H1 (cell line): ENCODE data around the gene ADCK1. TPM values are rescaled to one million over a fixed set of nuclear protein-coding genes. Genes with fewer than 3 reads are reported as not detected.

Experiments used
- CTCF ChIA-PET: fragments of 300-600 bp; sonication (Branson Sonifier 250); formaldehyde crosslinking; loops from one replicate; lab custom pipeline; 2021; ENCODE audit not compliant: partially characterized antibody; lab: Charles Lee
- POLR2A ChIA-PET: fragments of 300-600 bp; sonication (Branson Sonifier 250); formaldehyde crosslinking; loops from one replicate; lab custom pipeline; 2021; ENCODE audit warnings: inconsistent platforms; ENCODE audit not compliant: partially characterized antibody; lab: Charles Lee
- DNase-seq, 2 experiments: peaks; one replicate each; pipeline versions ENCODE4 v3.0.0 to v3.0.0-alpha.2; 2010 to 2022; ENCODE audit warnings: low spot score in 2 of 2, low read depth in 1 of 2, mixed read lengths in 1 of 2
- FAIRE-seq: peaks from 2 replicates; lab custom pipeline; 2011; peaks lifted over from hg19 to GRCh38; lab: Jason Lieb, UNC
- H2AFZ ChIP-seq: 2 replicates; pipeline ENCODE4 v1.8.1; 2012; ENCODE audit warnings: low read length, inconsistent platforms
- H2AK5ac ChIP-seq: 2 replicates; pipeline ENCODE4 v1.6.1; 2013; ENCODE audit warnings: low read depth, low read length
- H2BK120ac ChIP-seq: replicated peaks from 2 replicates; pipeline ENCODE3; 2013; ENCODE audit warnings: low read depth, low read length, inconsistent platforms
- H2BK12ac ChIP-seq: 2 replicates; pipeline ENCODE4 v1.6.1; 2013; ENCODE audit warnings: low read depth, low read length
- H2BK15ac ChIP-seq: 2 replicates; pipeline ENCODE4 v1.6.1; 2013; ENCODE audit warnings: low read length
- H2BK20ac ChIP-seq: 2 replicates; pipeline ENCODE4 v1.6.1; 2013; ENCODE audit warnings: low read length
- H2BK5ac ChIP-seq: 2 replicates; pipeline ENCODE4 v1.6.1; 2013; ENCODE audit warnings: low read depth, low read length
- H3K14ac ChIP-seq: 2 replicates; pipeline ENCODE4 v1.6.1; 2013; ENCODE audit warnings: inconsistent platforms; ENCODE audit not compliant: insufficient read length
- H3K18ac ChIP-seq: 2 replicates; pipeline ENCODE4 v1.6.1; 2013; ENCODE audit warnings: low read length; ENCODE audit errors: extremely low read depth
- H3K23ac ChIP-seq: 2 replicates; pipeline ENCODE4 v1.6.1; 2013; ENCODE audit warnings: inconsistent platforms; ENCODE audit not compliant: insufficient read length
- H3K23me2 ChIP-seq: 2 replicates; pipeline ENCODE4 v1.6.1; 2013; ENCODE audit warnings: low read depth, low read length
- H3K27ac ChIP-seq: 2 replicates; pipeline ENCODE4 v1.6.1; 2011; ENCODE audit warnings: low read depth, low read length, inconsistent platforms
- H3K27me3 ChIP-seq, 4 experiments: replicated peaks in 1 of 4; 1 replicate in 1 of 4; 2 replicates in 3 of 4; pipeline versions ENCODE4 v1.6.1 to v1.8.1; 2011 to 2013; ENCODE audit warnings: low read length in 3 of 4, mild to moderate bottlenecking in 3 of 4, inconsistent platforms in 2 of 4, mixed read lengths in 2 of 4, moderate library complexity in 1 of 4; ENCODE audit not compliant: control insufficient read depth in 3 of 4, insufficient read depth in 3 of 4; ENCODE audit errors: extremely low read depth in 1 of 4
- H3K36me3 ChIP-seq, 4 experiments: 2 replicates each; pipeline versions ENCODE4 v1.6.1 to v1.8.1; 2011 to 2013; ENCODE audit warnings: mild to moderate bottlenecking in 4 of 4, low read length in 3 of 4, moderate library complexity in 2 of 4, control low read depth in 1 of 4, inconsistent platforms in 1 of 4; ENCODE audit not compliant: insufficient read depth in 4 of 4, control insufficient read depth in 2 of 4
- H3K4ac ChIP-seq: replicated peaks from 2 replicates; pipeline ENCODE3; 2013; ENCODE audit warnings: low read length, low read depth, mixed read lengths, inconsistent platforms; ENCODE audit not compliant: insufficient read length
- H3K4me1 ChIP-seq, 4 experiments: replicated peaks in 1 of 4; 1 replicate in 1 of 4; 2 replicates in 3 of 4; pipeline versions ENCODE4 v1.6.1 to v1.8.1; 2011 to 2013; ENCODE audit warnings: low read length in 3 of 4, inconsistent platforms in 2 of 4, mixed read lengths in 1 of 4; ENCODE audit not compliant: insufficient read depth in 4 of 4, control insufficient read depth in 3 of 4
- H3K4me2 ChIP-seq, 2 experiments: 2 replicates each; pipeline versions ENCODE4 v1.6.1 to v1.8.1; 2011 to 2013; ENCODE audit warnings: low read depth in 2 of 2, low read length in 2 of 2, control low read depth in 1 of 2, inconsistent platforms in 1 of 2, mild to moderate bottlenecking in 1 of 2; ENCODE audit not compliant: insufficient read depth in 1 of 2
- H3K4me3 ChIP-seq, 4 experiments: fragments of 200-600, 300-600 bp in 1 of 4; sonication (generic), shearing (Covaris generic), sonication (Bioruptor Twin) in 1 of 4; 2 replicates each; pipeline versions ENCODE4 v1.5.1 to v1.8.1; 2011 to 2016; ENCODE audit warnings: low read length in 4 of 4, low read depth in 3 of 4, control low read depth in 2 of 4, inconsistent platforms in 2 of 4, mild to moderate bottlenecking in 2 of 4, mixed read lengths in 1 of 4, moderate library complexity in 1 of 4; ENCODE audit not compliant: insufficient read depth in 2 of 4; ENCODE audit errors: extremely low read depth in 1 of 4
- H3K56ac ChIP-seq: replicated peaks from 2 replicates; pipeline ENCODE3; 2013; ENCODE audit warnings: low read depth, mild to moderate bottlenecking, mixed read lengths, low read length, inconsistent platforms; ENCODE audit not compliant: insufficient read length
- H3K79me1 ChIP-seq: 2 replicates; pipeline ENCODE4 v1.6.1; 2013; ENCODE audit warnings: low read depth, low read length, control low read depth
- H3K79me2 ChIP-seq, 2 experiments: 2 replicates each; pipeline versions ENCODE4 v1.6.1 to v1.8.1; 2012 to 2013; ENCODE audit warnings: low read length in 2 of 2, mild to moderate bottlenecking in 2 of 2, inconsistent platforms in 1 of 2; ENCODE audit not compliant: insufficient read depth in 2 of 2, control insufficient read depth in 1 of 2
- H3K9ac ChIP-seq, 4 experiments: replicated peaks in 1 of 4; 1 replicate in 1 of 4; 2 replicates in 3 of 4; pipeline versions ENCODE4 v1.6.1 to v1.8.1; 2011 to 2013; ENCODE audit warnings: low read depth in 3 of 4, low read length in 3 of 4, control low read depth in 2 of 4, mild to moderate bottlenecking in 2 of 4, moderate library complexity in 2 of 4, inconsistent platforms in 1 of 4; ENCODE audit errors: extremely low read depth in 1 of 4
- H3K9me3 ChIP-seq, 2 experiments: 2 replicates each; pipeline versions ENCODE4 v1.6.1 to v1.8.1; 2012 to 2013; ENCODE audit warnings: mild to moderate bottlenecking in 2 of 2, moderate library complexity in 2 of 2, control low read depth in 1 of 2, inconsistent platforms in 1 of 2, low read depth in 1 of 2, low read length in 1 of 2, mixed read lengths in 1 of 2; ENCODE audit not compliant: insufficient read depth in 2 of 2
- H4K20me1 ChIP-seq, 2 experiments: replicated peaks in 1 of 2; 2 replicates each; pipeline versions ENCODE3 to v1.8.1; 2011 to 2013; ENCODE audit warnings: inconsistent platforms in 2 of 2, low read length in 2 of 2, mild to moderate bottlenecking in 1 of 2; ENCODE audit not compliant: insufficient read depth in 2 of 2, control insufficient read depth in 1 of 2
- H4K5ac ChIP-seq: 2 replicates; pipeline ENCODE4 v1.6.1; 2013; ENCODE audit warnings: low read length, low read depth, mixed read lengths, inconsistent platforms; ENCODE audit not compliant: insufficient read length
- H4K8ac ChIP-seq: 2 replicates; pipeline ENCODE4 v1.8.0; 2013; ENCODE audit warnings: mild to moderate bottlenecking, moderate library complexity, low read length, inconsistent platforms; ENCODE audit not compliant: insufficient read depth; ENCODE audit errors: extremely low read depth
- H4K91ac ChIP-seq: replicated peaks from 2 replicates; pipeline ENCODE3; 2013; ENCODE audit warnings: low read length, mixed read lengths, inconsistent platforms; ENCODE audit not compliant: insufficient read length
- ATF3 ChIP-seq: IDR thresholded peaks from 2 replicates; pipeline ENCODE4 v1.6.1; 2011; ENCODE audit warnings: low read depth, mild to moderate bottlenecking, low read length; ENCODE audit not compliant: insufficient read depth
- CBX5 ChIP-seq: fragments of 300-800, 300-1000 bp; sonication (generic); IDR thresholded peaks from 2 replicates; pipeline ENCODE4 v1.7.1; 2016; ENCODE audit warnings: antibody characterized with exemption, low read length, low read depth
- KDM5A ChIP-seq: fragments of 200-600 bp; IDR thresholded peaks from 2 replicates; pipeline ENCODE4 v1.7.1; 2012; ENCODE audit warnings: mild to moderate bottlenecking, low read length, inconsistent platforms, mixed read lengths
- MAFK ChIP-seq: IDR thresholded peaks from 2 replicates; pipeline ENCODE4 v1.6.1; 2012; ENCODE audit warnings: low read depth, mild to moderate bottlenecking, improper control_type of control experiment, low read length
- MAX ChIP-seq: IDR thresholded peaks from 2 replicates; pipeline ENCODE4 v1.6.1; 2012; ENCODE audit warnings: inconsistent platforms
- SIX5 ChIP-seq: IDR thresholded peaks from 2 replicates; pipeline ENCODE4 v1.6.1; 2011; ENCODE audit warnings: mild to moderate bottlenecking, low read depth, low read length
- SP1 ChIP-seq: IDR thresholded peaks from 2 replicates; pipeline ENCODE4 v1.6.1; 2011; ENCODE audit warnings: low read depth, low read length
- WGBS, 2 experiments: shearing (Covaris generic) in 1 of 2; methylation state at CpG; one replicate each; pipeline versions ENCODE4 v1.1.6 to v1.1.7; 2013 to 2015; ENCODE audit warnings: low lambda C conversion rate in 2 of 2, mixed read lengths in 2 of 2, inconsistent platforms in 1 of 2, low coverage in 1 of 2, missing lambda C conversion rate in 1 of 2; ENCODE audit not compliant: insufficient replicate concordance in 2 of 2, insufficient coverage in 1 of 2, insufficient read length in 1 of 2; ENCODE audit errors: extremely low coverage in 1 of 2, missing lambda C conversion rate in 1 of 2; 5-methylcytosine and 5-hydroxymethylcytosine counted together
- polyA plus RNA-seq, 7 experiments: library from polyadenylated mRNA; depleted of rRNA in 3 of 7; stranded (reverse) in 5 of 7; unstranded in 2 of 7; fragments of >200 nt in 5 of 7; fragments of 200-250 nt in 2 of 7; gene quantifications; 1 replicate in 5 of 7; 2 replicates in 1 of 7; 4 replicates in 1 of 7; pipeline versions ENCODE4 v1.2.1 to v1.2.3, GENCODE V29; 2011 to 2013; ENCODE audit warnings: missing spikeins in 2 of 7, mixed read lengths in 2 of 7
- total RNA-seq: library from RNA; stranded (reverse); fragmentation: NEBNext Ultra II Directional; extraction: Animal tissue kit (Norgen Biotek cat#: 25700); gene quantifications from 2 replicates; pipeline ENCODE4 v1.2.1, GENCODE V29; 2021

The ADCK1 gene
- total and polyA plus RNA-seq, 2 of the 8 experiments (the other 6 are each of a cell fraction or from before 2014, with no cell fraction given): 11.0 to 16.8 TPM

- Histone ChIP-seq H3K9ac (no peak overlapping the region), H2AFZ (no peak overlapping the region), H3K4me2 (no peak overlapping the region), H2BK12ac (no peak overlapping the region), H3K36me3 (no peaks in the 10 kb centered on the region), H2BK5ac (no peak overlapping the region), H3K9me3 (no peaks in the 10 kb centered on the region), H4K20me1 (peaks cover 0 to 4% of the 10 kb centered on the region in 2 experiments), H4K5ac (no peak overlapping the region), H3K23ac (no peak overlapping the region), H2BK120ac (no peak overlapping the region), H3K4ac (no peak overlapping the region), H2AK5ac (no peak overlapping the region), H3K56ac (no peak overlapping the region), H2BK20ac (no peak overlapping the region), H2BK15ac (no peak overlapping the region), H3K79me2 (no peaks in the 10 kb centered on the region), H4K8ac (no peak overlapping the region), H3K18ac (no peak overlapping the region), H3K4me1 (no peaks in the 10 kb centered on the region), H4K91ac (no peak overlapping the region), H3K14ac (no peak overlapping the region), H3K4me3 (no peak overlapping the region), H3K23me2 (no peaks in the 10 kb centered on the region), H3K79me1 (no peaks in the 10 kb centered on the region), H3K27ac (no peak overlapping the region), H3K27me3 (no peaks in the 10 kb centered on the region)
- TF ChIP-seq SIX5 (no peak), CBX5 (no peak), KDM5A (no peak), ATF3 (no peak), MAX (no peak), MAFK (no peak), SP1 (no peak)
- POLR2A ChIA-PET: no interaction called here
- DNase-seq: no peak
- no peak for FAIRE-seq
- CTCF ChIA-PET: interaction anchor here (0.6 to 9.0 kb wide), 5 partner anchors 14 to 296 kb away, joined by 3 to 80 read pairs (median 4); no protein-coding TSS in a partner anchor
- 94% methylated on average over 4 of the region's 5 CpGs; no CpG with 5 or more reads in 1 of the 2 experiments for WGBS, 2 experiments
These were observed 80.1 kb downstream of the ADCK1 start for GRCh38 chr14:77880056-77880455.
